ENCODE data around the gene SIX1.

Gene SIX1

DNA sequence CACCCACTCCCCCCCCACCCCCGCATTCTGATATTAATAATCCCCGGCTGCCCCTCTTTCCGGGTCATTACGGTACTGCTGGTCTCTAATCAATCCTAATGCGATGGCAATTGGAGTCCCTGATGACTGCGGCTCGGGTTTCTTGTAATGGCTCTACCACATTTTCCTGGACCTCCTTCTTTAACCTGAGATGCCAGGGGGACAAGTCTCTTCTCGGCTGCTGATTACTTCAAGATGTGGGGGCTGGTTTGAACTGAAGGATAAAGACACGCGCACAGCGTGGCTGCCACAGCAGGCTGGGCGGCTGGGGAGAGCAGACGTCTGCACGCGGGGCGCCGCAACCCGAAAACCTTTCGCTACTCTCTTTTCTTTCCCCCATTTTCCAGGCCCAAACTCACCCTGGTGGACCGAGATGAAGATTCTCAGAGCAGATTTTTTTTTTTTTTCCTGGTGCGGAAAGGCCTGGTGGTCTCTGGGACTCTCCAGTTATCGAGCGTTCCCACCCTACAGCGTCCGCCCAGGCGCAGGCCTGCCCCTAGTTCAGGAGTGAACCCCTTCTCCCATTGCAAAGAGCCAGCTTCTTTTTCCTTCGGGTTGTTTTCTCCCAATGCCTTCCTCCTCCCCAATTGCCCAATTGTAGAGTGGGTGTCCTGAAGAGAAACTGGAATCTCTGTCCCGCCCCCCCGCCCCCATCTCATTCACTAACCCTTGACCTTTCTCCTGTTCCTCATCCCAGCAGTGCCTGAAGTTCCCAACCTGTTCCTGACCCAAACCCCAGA, 6.0 kb upstream of the SIX1 start:
- no peak for DNase-seq

DNA sequence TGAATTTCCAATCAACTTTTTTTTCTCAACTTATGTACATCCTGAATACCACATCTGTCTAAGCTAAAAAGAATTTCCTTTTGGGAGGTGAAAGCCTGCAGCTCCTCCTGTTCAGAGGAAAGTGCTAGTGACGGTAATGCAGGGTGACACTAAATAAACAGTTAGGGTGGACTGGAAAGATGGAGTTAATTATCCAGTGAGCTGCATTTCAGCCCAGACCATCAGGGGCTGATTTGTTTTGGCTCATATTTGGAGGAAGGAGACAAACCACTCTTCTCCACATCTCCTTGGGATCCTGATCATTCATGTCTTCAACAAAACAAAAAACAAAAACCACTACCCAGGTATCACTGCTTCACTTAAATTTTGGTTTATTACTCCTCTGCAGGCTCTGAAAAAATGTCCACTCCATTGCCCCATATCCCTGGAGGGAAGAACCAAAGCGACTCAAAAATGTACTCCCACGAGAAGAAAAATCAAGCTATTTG, 5.1 kb upstream of the SIX1 start:
- no peak for DNase-seq

GRCh38 chr14:60653701-60654161, 4.5 kb upstream of the SIX1 start:
- DNase-seq, result no peak

DNA sequence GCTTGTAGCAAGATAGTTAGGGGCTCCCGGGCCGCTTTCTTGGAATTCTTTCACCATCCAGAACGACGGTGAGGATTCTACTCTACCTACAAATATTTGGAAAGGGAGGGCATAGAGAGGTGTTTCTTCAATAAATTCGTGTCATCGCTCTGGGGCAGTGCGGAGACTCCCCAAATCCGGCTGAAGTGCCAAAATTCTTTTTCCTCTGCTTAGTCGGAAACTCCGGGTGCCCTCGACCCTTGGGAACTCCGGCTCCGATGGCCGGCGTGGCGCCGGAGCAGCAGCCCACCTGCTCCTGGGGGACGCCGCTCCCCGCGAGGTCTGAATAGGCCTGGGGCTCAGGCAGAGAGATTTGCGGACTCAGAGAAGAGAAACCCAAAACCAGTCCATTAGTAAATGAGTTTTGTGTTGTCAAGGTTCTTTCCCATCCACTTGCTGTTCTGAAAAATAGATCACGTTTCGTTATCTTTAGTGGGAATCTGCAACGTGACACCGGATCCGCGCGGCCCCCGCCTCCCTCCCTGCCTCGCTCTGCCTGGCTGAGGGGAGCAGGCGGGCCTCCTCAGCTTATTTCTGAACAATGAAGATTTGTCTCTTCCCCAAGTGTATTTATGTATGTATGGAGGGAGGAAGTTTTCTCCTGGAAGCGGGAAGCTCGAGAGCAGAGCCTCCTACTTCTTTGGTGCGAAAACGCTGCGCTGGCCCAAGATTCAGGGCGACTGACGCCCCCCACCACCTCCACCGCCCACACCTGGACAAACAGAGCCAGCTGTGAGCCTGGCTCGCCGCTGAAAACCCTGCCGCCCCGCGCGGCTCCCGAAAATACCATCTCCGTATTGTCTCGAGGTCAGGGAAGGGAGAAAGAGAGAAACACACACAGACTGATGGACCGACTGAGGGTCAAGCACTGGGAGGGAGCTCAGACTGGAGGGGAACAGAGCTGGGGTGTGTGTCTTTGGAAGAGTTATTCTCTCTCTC, 3.7 kb upstream of the SIX1 start:
- DNase-seq, result no peak

DNA sequence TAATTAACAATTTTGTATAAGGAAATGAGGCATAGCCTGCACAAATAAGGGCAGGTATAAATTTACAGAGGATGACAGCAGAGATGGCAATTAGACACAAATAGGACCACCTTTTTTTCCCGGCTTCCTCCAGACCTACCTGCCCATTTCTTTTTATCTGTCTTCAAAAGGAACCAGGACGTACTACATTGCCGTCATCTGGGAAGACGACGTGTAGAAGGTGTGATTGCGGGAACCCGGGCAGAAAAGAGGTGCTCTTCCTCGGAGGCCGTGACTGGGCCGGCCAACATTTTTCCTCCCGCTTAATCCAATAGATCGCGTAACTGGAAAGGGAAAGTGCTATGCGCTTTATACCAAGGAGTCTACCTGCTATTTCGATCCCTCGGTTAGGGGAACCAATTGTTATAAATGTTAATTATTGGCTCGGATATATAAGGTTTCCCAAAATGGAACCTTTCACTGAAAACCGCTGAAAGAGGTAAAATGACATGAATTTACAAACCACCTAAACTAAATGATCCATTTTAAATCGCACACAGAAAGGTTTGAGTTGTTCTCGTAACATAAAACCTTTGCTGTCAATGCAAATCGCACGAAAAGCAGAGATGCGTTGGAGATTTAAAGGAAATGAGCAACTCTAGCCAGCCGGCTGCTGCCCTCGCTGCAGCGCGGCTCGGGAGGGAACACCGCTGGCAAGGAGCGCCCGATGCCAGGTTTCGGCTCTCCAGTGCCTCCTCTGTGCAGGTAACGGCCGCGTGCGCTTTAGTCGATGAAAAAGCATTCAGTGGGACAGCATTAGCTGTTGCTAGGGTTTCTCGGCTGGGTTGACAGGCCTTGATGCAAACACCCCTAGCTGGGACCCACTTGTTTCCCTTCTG, 2.8 kb upstream of the SIX1 start:
- DNase-seq, result peak in 1 of 2 experiments; percentile 20

DNA sequence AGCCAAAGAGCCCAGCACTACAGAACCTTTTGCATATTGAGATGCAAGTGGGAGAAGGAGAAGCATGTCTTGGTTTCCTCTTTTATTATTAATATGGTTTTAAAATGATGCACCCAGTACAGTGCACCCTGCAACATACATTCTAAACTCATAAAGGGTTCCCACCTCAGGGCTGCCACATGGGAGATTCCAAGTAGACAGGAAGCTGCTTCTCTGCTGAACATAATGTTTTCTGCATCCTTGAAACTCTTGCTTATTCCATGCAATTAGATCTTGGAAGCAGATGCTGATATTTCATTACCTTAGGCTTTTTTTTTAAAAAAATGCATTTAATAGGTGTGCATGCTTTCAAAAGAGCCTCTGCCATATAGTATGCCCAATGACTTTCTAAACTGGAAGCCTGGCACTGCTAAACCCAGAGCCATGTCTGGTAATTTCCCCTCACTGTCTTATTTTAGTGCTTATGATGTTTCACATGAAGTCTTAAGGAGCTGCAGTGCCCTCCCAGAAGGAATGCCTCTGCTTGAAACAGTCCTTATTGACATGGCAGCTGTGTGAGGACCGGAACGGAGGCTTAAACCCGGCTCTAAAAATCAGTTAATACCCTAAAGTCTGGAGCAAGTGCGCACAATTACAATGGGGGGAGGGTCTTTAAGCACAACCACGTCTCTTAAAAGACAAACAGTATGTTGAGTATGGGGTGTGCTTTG, 2.0 kb upstream of the SIX1 start:
- DNase-seq, result no peak

- DNase-seq, result no peak
Observed at GRCh38 chr14:60650373-60650961, 1.2 kb upstream of the SIX1 start.

- DNase-seq, result no peak
Observed at GRCh38 chr14:60649875-60650372, 647 bp upstream of the SIX1 start.

GRCh38 chr14:60648249-60648933, 886 bp downstream of the SIX1 start:
- DNase-seq, result no peak

- no peak for DNase-seq
Observed at GRCh38 chr14:60647837-60648248, 1.4 kb downstream of the SIX1 start.

DNA sequence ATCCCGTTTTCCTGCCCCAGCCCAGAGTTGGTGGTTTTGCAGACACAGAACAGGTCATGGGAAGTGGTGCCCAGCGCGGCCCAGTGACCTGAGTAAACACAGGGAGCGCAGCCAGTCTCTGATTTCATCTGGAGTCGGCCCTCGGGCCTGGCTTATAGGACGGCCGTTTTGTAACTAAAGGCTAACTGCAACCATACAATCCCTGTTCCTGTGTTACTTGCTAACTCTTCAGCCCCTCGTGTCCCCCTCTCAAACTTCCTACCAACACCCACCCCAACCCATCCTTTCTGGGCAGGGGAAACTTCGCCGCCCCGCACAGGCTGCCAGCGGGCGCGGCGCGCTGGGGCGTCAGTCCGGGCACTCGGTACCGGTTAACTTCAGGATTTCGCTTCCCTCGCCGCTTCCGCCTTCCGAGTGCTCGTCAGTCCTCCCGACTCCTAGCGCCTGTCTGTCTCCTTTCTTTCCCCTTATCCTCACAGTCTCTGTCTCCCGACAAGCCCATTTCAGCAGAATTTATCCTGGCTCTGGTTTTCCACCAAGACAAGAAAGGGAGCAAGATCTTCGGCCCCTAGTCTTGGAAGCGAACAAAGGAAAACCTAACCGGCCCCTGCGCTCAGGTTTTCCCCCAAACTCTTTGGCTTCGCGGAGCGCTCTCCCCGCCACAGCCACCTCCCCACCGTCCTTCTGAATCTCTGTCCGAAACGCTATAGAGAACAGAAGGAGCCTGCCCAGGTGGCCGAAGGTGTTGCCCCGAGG, 2.0 kb downstream of the SIX1 start:
- peak in 1 of 2 experiments; percentile 28 for DNase-seq

DNA sequence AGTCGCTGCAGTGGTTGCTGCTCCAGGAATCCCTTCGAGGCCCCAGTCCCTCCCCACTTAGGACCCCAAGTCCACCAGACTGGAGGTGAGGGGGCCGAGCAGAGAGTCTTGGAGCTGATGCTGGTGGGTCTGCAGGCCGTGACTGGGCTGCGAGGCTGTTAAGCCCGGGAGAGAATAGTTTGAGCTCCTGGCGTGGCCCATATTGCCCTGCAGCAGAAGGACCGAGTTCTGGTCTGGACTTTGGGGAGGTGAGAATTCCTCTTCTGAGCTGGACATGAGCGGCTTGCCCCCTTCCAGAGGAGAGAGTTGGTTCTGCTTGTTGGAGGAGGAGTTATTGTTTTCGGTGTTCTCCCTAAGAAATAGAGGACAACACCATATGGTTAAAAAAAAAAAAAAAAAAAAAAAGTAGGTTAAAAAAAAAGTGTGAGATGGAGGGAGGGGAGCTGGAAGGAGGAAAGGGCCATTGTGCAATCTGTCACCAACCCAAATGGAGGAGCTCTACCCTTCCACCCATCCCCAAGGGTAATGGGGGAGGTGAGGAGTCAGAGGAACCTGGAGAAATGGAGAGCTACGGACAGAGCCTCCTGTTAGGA, 3.0 kb downstream of the SIX1 start:
- no peak for DNase-seq

GRCh38 chr14:60645126-60645741, 4.0 kb downstream of the SIX1 start:
- DNase-seq, result no peak

- DNase-seq, result no peak
Observed at GRCh38 chr14:60644666-60645065, 4.6 kb downstream of the SIX1 start.

- no peak for DNase-seq
Observed at GRCh38 chr14:60643463-60644314, 5.6 kb downstream of the SIX1 start.

- no peak for DNase-seq
Observed at GRCh38 chr14:60643141-60643462, 6.2 kb downstream of the SIX1 start.

- no peak for DNase-seq
Observed at GRCh38 chr14:60642270-60643140, 6.8 kb downstream of the SIX1 start.

All from activated CD4-positive, alpha-beta T cell treated with anti-CD3 and anti-CD28 coated beads, Interleukin-2, amount 50 U/mL, for 48 hours (primary cell).